HG02571 (cell line): ENCODE data around the gene DHCR7.

Experiments used
- ATAC-seq: cut with Tn5 transposase; IDR thresholded peaks from one replicate; pipeline ENCODE4 v1.9.1; 2021; ENCODE audit warnings: mild to moderate bottlenecking, moderate library complexity; ENCODE audit not compliant: unreplicated experiment

The DHCR7 gene

GRCh38 chr11:71421392-71421950 lies 26.7 kb downstream of the DHCR7 start:
- ATAC-seq = no peak

DNA sequence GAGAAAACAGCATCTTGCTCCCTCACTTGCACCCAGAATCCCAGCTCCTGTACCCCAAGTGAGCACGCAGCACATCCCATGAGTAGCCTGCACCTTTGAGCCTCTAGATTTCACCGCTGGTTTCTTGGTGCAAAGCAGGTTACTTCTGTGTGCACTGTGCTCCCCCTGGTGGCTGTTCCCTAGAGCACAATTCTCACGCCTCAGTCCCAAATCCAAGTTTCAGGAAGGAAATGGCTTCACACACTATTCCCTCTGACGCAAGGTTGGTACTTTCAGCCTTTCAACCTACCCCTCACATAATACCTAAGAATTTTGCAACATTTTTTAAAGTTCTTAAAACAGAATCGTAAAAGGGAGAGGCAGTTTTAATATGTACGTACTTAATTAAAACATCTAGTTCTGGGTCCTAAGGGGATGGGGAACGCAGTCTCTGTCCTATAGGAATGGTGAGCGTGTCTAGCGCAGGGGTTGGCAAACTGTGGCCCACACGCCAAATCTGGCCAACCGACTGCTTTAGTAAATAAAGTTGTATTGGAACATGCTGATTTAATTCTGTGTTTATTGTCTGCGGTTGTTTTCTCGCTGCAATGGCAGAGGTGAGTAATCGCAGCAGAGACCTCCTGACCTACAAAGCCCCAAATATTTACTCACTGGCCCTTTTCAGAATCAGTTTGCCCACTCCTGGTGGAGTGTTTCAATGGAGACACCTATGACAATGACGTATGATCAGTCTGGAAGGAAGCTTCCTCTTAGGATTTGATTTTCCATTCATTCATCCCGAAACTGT lies 27.5 kb downstream of the DHCR7 start:
- no peak for ATAC-seq

DNA sequence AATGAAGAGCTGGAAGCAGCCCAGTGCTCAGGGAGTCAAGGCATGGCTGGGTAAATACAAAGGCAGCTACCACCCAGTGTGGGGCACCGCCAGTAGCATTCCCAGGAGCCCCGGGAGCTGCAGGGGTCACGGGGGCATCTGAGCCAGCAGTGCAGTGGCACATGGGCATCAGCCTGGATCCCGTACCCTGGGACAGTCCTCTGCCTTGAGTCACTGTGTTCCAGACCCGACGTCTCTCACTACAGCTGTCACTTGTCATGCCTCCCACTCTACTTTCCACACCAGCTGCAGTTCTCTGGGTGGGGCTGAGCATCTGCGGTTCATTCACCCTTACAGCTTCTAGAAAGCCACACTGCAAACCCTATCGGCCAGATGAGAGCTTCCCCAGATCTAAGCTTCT lies 29.6 kb downstream of the DHCR7 start:
- ATAC-seq = no peak

DNA sequence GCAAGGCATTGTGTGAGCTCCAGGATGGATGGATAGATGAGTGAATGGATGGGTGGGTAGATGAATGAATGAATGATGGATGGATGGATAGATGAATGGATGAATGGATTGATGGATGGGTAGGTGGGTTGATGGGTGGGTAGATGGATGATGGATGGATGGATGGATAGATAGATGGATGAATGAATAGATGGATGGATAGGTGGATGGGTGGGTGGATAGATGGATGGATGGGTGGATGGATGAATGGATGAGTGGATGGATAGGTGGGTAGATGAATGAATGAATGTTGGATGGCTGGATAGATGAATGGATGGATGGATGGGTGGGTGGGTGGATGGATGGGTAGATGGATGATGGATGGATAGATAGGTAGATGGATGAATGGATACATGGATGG lies 33.5 kb downstream of the DHCR7 start:
- ATAC-seq = no peak

- no peak for ATAC-seq
Measured at GRCh38 chr11:71410363-71410966, 37.7 kb downstream of the DHCR7 start.

GRCh38 chr11:71408826-71409225 lies 39.4 kb downstream of the DHCR7 start:
- no peak for ATAC-seq

- no peak for ATAC-seq
Measured at GRCh38 chr11:71407356-71407755, 40.8 kb downstream of the DHCR7 start.

DNA sequence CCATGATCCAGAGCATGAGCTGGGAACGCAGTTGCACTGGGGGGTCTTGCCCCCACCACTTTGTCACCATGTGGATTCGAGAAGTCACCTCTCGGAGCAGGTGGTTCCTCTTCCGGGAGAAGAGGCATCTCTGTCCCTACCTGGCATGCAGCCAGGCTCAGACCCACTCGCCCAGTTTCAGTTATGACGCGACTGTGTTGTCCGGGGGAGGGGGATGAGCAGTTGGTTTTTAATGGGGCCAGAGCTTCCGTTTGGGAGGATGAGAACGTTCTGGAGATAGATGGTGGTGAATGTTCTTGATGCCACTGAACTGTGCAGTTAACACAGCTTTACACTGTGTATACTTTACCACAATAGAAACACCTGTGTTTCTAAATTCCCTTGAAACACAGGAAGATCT lies 41.5 kb downstream of the DHCR7 start:
- no peak for ATAC-seq

- ATAC-seq = no peak
Measured at GRCh38 chr11:71404209-71404608, 44.0 kb downstream of the DHCR7 start.

- ATAC-seq = no peak
Measured at GRCh38 chr11:71402878-71403277, 45.3 kb downstream of the DHCR7 start.

GRCh38 chr11:71400216-71400615 lies 48.0 kb downstream of the DHCR7 start:
- ATAC-seq = no peak

DNA sequence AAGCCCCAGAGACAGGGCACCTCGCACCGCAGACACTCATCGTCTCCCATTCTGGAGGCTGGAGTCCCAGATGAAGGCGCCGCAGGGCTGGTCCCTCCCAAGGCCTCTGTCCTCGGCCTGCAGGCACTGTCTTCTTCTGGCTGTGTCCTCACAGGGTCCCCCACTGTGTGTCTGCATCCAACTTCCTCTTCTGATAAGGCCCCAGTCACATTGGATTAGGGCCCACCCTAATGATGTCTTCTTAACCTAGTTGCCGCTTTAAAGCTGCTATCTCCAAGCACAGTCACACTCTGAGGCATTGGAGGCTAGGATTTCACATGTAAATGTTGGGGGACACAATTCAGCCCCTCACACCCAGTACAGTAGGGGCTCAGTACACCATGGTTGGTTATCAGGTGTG lies 48.9 kb downstream of the DHCR7 start:
- ATAC-seq = no peak

GRCh38 chr11:71397961-71398360 lies 50.2 kb downstream of the DHCR7 start:
- no peak for ATAC-seq

- ATAC-seq = no peak
Measured at GRCh38 chr11:71397331-71397860, 50.8 kb downstream of the DHCR7 start.

DNA sequence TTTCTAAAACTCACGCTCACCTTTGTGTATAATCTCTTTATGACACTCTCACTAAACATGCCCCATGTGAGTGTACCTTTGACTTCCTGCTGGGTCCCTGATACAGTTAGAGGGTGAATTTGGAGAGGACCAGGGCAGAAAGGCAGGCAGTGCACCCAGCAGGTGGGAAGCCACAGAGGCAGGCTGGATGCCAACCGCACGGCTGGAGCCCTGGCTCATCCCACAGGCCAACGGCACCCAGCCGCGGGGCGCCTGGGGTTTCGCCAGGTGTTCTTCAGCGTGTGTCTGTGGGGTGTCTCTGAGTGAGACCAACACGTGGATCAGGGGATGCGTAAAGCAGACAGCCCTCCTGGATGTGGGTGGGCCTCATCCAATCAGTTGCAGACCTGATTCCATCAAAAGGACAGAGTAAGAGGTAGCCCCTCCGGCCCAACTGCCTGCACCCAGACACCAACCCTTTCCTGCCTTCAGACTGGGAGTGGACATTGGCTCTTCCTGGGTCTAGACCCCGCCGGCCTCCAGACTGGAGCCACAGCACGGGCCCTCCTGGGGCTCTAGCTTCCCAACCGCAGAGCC lies 51.6 kb downstream of the DHCR7 start:
- no peak for ATAC-seq

DNA sequence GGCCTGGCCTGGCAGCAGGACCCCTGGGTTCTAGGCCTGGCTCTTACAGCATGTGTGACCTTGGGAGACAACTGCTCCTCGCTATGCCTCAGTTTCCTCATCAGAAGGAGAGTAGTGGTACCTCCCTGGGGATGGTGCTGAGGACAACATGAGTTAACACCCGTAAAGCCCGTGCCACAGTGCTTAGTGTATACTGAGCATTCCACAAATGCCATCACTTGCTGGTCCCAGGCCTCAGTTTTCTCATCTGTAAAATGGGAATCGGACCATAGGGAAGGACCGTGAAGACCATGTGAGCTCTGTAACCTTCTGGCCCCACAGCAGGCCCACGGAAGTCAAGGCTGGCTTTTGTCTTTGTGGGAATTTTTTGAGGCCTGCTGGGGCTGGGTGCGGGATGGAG lies 52.4 kb downstream of the DHCR7 start:
- ATAC-seq = no peak

GRCh38 chr11:71395263-71395560 lies 53.0 kb downstream of the DHCR7 start:
- ATAC-seq = no peak

GRCh38 chr11:71393283-71393682 lies 54.9 kb downstream of the DHCR7 start:
- no peak for ATAC-seq

- ATAC-seq = no peak
Measured at GRCh38 chr11:71391796-71392195, 56.4 kb downstream of the DHCR7 start.

GRCh38 chr11:71391352-71391751 lies 56.8 kb downstream of the DHCR7 start:
- ATAC-seq = no peak

DNA sequence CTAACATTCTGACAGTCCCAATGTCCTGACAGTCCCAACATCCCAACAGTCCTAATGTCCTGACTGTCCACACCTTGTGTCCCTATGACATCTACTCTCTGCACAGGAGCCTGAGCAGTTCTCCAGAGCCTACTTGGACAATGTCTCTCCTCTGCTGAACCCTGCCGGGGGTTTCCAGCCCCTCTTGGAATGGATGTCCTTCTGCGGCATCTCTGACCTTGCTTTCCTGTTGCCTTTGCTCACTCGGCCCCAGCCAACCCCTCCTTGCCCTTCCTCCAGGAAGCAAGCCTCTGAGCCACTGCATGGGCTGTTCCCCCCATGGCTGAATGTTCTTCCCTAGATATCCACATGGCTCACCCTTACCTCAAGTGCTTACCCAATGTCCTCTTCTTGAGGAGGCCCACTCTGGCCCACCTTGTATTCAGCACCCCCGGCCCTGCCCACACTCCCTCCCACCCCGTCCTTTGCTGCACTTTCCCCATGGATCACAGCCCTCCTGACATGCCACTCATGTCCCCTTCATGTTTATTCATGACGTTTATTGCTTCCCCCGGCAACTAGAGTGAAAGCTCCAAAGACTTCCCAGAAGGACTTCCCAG lies 59.5 kb downstream of the DHCR7 start:
- no peak for ATAC-seq
